ENCODE results near the gene S100PBP.

S100PBP gene

DNA sequence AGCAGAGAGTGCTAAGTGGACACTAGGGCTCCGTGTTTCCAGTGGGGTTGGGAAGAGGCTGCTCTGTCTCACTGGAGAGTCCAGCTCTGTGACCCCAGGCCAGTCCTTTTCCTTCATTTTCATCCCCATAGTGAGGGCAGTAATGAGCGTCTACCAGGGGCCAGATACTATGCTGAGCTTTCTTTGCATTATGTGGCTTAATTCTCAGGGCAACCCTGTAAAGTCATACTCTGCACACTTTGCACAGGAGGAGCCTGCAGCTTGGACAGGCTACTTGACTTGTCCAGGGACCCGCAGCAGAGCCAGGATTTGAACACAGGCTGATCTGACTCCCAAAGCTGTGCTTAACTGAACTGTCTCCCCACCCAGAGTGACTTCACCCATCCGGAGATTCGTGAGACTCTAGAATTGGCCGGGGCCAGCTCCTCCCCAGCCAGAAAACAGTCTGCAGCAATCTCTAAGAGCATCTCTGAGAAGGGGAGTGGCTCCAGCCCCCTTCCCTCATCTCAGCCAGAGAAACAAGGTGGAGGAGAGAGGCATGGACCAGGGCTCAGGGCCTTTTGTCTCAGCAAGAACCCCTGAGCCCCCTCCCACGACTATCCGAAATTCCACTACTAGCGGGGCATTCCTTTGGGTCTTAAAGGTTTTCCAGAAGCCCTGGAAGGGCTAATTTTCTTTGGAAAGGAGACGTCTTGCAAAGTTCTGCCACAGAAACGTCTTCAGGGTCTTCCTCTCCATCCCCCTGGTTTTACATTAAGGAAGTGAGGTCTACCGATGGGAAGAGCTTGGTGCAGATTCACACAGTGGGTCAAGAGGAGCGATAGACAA, 54.1 kb downstream of the S100PBP start:
- DNase-seq = no peak

DNA sequence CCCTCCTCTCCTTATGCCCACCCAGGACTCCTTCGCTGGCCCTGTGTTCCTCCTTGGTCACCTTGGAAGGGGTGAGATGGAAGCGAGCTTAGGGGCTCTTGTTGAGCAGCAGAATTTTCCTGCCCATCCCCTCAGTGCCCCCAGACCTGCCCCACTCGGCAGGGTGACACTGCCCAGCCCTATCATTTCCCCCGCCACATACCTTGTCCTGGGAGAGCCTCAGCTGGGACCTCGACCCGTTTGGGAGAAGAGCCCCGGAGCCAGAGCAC, 54.7 kb downstream of the S100PBP start:
- no peak for DNase-seq

DNA sequence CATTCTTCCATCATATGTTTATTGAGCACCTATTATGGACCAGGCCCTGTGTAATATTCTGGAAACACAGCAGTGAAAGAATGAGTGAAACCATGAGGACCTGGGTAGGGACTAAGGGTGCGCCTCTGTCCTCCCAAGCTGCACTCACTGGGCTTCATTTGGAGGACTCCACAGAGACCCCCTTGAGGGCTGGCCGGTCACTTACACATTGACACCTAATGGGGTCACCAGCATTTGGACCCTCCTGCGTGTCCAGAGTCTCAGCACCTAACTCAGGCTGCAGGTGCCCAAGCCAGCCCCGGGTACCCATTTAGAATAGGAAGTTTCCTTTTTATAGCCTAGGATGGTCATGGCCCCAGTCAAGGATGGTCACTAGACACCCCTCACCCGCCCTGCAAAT, 56.0 kb downstream of the S100PBP start:
- DNase-seq = no peak

DNA sequence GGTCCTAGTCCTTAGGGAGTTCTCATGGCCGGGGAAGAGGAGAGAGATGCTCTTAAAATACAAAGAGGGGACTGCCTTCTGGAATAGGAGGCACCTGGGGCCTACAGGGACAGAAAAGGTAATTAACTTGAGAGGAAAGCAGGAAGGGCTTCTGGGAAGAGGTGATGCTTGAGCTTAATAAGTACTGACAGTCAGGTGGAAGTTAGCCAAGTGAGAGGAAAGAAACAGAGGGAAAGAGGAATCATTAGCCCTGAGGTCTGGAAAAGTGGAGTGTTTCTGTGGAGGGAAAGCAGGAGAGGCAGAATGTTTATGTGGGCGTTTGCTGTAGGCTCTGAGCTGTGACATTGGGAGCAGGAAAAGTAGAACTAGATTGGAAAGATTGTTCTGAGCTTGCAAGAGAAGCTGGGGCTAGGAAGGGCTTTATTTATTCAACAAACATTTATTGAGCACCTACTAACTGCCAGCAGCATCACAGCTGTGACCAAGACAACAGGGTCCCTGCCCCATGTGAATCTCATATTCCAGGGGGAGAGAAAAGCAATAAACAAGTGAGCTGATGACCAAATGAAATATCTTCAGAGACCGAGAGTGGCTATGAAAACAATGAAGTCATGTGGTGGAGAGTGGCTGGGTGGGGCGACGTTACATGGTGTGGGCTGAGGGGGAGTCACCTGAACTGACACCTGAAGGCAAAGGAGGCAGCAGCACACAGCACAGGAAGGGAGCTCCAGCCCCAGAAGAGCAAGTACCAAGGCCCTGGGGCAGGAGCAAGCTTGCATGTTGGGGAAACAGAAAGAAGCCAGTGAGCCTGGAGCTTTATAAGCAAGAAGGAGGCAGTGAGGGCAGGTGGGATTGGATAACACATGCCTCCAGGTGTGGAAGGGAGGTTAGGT, 57.7 kb downstream of the S100PBP start:
- no peak for DNase-seq

DNA sequence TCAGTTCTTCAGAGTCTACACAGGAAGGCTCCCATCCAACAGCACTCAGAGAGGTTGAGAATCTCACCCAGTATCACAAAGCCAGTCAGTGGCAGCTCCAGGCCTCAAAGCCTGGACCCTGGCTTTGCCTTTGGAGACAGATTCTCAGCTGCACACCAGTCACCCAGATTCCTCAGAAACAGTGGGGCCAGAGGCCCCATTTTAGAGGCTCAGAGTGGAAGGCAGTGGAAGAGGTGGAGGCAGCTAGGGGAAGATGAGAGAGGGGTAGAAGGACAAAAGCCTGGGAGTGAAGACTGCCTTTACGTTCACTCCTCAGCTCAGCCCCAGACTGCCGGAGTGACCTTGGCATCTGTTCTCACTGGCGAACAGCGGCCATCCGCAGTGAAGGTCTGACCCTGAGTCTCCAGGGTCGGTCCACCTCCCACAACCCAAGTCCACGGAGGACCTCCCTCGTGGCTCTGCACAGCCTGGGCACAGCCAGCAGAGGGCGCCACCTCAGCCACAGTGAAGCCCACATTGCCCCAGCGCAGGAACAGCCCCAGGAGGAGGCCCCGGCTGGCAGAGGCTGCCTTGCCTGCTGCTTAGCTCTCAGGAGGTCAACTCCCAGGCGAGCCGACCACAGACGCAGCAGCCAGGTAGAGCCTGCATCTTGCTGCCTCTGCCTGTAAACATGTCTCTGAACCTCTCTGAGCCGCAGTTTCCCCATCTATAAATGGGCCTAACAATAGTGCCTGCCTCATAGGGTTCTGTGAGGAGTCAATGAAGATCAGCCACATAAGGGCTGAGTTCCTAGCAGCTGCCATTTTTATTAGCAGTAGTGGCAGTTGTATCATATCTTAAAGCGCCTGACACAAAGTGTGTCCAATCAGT, 59.1 kb downstream of the S100PBP start:
- no peak for DNase-seq

DNA sequence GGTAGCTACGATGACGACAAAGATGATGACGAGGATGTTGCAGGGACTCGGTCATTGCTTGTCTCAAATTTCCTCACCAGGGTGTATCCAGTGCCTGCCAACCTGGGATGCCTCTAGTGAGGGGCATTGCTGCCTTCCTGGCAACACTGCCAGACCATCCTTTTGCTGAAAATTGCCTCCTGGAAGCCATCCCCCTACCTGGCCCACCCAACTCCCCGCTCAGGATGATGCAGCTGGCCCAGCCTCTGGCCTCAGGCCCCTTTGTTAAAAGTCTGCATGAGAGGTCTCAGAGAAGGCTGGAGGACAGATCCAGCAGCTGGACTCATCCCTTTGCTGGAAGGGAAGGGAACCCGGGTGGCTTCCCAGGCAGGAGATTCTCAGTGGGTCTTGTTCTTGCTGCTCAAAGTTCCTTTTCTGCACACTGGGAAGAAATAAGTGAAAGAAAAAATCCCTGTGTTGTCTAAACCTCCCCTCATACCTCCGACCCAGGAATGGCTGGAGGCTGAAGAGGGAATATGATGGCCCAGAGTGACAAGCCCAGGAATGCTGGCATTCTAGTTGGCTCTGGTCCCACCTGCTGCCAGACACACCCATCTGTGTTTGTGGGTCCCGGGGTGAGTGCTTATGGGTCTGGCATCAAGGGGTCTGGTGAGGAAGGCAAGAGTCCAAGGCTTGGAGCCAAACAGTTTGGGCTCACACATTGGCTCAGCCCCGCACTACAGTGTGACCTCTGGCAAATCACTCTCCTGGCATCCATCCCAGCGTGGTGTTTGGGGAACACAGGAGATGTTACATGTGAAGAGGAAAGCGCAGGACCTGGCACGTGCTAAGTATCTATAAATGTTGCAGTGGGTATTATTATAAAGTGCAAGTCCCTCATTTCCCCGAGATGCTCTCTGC, 60.0 kb downstream of the S100PBP start:
- peak in 1 of 2 experiments; percentile 66 for DNase-seq

DNA sequence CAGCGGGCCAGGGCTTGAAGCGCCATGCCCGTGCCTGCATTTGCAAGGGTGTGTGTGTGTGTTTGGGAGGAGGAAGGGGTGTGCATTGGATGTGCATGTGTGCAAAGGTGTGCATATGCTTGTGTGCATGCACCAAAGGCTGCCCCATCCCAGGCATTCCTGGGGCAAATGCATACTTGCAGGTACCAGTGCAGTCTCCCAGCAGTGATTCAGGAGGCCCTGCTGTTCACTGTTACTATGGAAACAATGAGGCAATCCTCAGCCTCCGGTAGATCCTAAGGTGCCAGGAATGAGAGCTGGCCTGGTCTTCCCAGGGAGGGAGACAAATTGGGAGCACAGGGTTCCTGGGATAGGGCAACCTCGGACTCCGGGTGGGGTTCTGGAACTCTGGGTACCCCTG, 60.7 kb downstream of the S100PBP start:
- peak; percentile 68 to 78 for DNase-seq

DNA sequence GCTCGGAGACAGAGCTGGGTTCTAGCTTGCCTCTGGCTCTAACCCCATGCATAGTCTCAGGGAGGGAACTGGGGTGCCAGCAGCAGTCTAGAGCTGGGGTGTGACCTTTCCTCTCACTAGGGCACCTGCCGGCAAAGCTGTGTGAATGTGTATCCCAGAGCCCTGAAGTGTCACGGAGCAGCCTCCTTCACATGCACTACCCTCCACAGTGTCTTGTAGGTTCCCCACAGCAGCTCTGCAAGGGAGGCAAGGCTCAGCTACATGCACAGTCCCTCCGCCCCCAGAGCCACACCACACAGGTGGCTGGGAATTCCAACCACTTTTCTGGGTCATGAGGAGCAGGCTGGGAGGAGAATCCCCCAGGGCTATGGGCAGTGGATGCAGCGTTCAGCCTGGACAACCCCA, 61.2 kb downstream of the S100PBP start:
- no peak for DNase-seq

DNA sequence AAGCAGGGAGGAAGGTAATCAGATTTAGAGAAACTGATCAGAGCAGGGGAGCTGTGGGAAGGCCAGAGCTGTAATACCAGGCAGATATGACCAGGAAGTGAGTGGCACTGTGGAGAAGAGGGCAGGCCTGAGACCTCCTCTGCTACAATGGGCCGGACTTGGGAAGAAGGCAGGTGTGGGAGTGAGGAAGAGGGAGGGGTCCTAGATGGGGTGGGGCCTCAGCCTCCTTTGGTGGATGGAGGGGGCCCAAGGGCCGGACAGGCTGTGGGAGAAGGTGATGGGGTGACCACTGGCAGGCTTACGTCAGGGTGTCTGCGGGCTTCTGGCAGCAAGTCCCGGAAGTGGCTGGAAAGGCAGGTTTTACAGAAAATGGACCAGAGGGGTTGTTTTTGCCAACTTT, 63.8 kb downstream of the S100PBP start:
- DNase-seq = no peak

DNA sequence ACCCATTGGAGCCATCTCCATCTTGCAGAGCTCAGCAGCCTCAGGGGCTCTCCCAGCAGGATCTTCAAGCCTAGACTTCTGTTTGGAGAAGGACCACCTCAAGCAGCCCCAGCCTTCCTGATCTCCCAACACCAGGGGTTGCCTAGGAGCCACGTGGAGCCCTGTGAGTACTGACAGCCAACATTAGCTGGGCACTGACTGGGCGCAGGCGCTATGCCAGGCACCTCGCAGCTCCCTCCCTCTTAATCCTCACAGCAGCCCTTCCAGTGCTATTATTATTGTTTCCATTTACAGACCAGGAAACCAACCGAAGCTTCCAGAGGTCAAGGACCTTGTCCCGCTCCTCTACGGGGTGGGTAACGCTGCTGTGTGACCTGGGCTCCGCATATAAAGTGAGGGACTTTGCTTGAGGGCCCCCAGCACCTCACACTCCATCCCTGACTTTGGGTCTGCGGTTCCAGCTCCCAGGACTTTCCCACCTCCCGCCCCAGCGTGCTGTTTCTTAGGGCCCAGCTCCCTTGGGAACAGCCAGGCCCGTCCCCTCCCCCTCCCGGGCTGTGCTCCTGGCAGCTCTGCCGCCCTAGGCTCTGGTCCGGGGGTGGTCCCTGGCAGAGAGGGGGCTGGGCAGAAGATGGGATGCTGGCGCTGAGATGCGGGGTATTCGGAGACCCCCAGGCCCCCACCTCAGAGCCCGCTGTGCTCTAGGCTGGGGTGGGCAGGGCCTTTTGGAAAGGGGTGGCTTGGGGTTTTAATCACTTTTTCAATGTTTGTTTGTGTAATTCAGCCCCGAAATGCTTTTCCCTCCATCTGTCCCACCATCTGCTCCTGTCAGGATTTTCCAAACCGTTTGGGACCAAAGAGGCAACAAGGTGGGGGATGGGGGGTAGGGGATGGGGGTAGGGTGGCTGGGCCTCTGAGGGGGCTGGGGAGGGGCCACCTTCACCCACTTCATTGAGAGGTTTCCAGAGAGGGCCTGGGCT, 64.7 kb downstream of the S100PBP start:
- DNase-seq = peak in 1 of 2 experiments; percentile 80

DNA sequence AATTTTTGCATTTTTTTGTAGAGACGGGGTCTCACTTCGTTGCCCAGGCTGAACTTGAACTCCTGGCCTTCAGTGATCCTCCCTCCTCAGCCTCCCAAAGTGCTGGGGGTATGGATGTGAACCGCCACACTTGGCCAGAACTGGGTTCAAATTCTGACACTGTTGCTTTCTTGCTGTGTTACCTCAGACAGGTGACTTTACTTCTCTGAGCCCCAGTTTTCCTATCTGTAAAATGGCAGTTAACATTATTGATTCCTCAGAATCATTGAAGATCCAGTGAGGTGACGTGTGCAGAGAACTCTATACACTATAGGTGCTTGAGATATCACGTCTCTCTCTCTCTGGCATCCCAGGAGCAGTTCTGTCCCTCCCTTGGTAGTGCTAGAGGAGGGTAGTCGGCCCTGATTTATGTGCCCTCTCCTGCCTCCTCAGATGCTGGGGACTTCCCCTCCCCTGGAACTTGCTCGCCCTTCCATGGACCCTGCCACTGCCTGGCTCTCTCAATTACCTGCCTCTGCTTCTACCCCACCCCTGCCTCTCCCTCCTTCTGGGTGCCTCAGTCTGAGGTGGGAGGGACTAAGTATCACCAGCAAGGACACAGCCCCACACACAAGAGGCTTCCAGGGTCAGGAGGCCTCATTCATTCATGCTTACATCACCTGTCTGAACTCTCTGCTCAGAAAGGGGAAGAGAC, 66.0 kb downstream of the S100PBP start:
- no peak for DNase-seq

DNA sequence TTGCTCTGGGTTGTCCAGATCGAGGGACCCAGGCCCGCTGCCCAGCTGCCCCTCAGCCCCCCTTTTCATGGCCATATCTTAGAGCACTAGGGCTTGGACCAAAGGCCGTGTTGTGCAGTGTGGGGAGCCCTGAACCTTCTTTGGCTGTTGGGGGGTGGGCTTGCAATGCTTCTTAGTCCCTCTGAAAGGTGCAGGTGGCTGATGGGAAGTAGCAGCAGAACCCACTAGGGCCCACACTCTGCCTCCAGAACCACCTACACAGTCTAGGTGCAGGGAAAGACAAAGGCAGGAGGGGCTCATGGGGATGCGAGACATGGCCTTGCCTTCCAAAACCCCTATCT, 66.5 kb downstream of the S100PBP start:
- no peak for DNase-seq

DNA sequence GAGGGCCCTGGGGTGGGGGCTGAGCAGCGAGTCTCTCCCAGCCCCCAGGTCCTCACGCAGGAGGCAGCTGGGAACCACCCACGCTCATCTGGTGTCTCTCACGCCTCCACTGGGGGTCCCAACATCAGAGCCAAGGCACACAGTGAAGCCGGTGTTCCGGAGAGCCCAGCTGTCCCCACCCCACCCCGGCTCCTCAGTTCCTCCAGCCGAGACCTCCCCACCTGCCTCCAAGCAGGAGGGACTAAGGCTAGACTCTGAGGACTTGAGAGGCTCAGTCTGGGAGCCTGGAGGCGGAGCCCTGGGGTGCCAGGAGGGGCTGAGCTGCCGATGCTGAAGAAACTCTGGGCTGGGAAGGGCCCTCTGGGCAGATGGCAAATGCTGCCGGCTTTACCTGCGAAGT, 67.3 kb downstream of the S100PBP start:
- no peak for DNase-seq

DNA sequence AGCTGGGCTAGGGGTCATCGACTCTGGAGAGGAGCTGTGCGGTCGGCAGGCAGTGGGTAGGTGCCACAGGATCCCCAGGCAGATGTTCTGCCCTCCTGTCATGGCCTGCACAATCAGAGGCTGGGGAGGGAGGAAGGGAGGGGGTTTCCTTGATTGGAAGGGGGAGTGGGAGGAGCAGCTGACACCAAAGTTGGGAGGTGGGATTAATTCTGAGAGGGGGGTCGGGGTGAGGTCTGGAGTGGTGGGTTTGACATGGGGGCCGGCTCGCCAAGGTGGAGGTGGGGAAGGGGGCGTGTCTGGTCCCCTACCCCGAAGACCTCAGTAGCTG, 68.2 kb downstream of the S100PBP start:
- no peak for DNase-seq

DNA sequence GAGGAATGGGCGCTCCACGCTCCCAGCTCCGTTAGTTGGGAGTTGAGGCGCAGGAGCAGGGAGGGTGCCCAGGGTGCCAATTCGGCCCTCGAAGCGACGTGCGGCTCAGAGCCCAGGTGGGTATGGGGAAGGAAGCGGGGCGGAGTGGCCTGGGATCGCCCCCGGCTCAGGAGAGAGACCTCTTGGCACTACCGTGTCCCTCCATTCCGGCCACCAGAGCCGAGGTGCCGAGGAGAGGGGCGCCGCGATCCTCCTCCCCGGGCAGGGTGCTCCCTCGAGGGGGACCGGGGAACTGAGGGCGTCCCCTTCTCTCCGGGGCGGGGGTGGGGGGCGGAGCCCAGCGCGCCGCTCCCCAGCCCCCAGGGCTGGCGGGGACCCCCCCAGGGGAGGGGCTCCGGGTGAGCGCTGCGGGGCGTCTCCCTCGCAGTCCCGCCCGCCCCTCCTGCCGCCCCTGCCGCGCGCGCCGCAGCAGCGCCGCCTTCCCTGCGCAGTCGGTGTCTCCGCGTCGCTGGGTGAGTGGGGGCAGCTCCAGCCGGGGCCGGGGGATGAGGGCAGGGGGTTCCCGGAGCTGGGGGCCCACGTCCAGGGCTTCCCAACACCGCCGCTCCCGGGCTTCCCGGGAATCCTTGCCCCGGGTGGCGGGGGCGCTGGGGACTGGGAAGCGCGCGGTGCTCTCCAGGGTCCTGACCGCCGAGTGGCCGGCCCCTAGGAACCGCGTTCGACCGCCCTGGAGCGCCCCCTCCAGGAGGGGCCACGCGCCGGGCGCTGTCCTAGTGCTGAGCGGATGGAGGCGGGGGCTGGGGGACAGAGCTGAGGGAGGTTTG, 68.8 kb downstream of the S100PBP start, which contains the start of gene HPCA:
TSS of gene HPCA (plus strand) at position 488 of the 824 bp plus-strand sequence. CDS start 2,408 bp downstream, outside the sequence.
- no peak for DNase-seq

DNA sequence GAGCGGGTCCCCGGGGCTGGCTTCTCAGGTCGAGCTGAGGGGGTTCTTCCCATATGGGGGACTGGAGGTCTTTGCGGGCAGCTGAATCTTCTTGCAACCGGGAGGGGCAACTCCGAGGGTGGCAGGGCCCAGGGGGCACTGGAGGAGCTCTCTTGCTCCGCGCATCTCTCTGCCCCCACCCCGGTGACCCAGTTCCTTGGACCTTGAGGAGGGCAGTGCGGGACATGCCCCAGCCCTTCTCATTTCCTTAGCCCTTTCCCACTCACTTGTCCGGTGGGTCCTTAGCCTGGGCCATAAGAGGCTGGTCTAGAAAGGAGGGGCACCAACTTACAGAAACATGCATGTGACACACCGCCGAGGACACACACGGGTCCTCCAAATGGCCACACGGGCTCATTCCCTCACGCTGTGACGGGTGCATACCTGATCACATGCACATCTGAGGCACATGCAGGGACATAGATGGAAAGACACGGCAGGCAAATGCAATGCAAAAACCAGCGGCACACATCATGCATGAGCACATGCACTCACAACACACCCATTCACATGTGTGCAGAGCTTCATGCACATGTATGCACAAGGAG, 69.5 kb downstream of the S100PBP start:
- no peak for DNase-seq

DNA sequence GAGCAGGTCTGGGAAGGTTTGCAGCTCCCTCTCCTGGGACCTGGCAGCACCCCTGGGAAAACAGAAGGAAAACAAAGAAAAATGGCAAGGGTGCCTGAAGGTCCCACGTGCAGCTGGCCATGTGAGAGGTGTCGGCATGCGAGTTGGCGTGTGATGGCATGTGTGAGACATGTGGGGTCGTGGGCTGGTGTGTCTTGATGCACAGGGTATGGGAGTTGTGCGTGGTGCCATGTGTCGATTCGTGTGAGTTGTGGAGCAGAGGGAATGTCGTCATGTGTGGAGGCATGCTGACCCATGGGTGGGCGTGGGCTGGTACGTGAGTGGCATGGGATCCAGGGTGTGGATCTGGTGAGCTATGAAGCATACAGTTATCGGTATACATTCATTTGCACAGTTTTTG, 70.2 kb downstream of the S100PBP start:
- no peak for DNase-seq

DNA sequence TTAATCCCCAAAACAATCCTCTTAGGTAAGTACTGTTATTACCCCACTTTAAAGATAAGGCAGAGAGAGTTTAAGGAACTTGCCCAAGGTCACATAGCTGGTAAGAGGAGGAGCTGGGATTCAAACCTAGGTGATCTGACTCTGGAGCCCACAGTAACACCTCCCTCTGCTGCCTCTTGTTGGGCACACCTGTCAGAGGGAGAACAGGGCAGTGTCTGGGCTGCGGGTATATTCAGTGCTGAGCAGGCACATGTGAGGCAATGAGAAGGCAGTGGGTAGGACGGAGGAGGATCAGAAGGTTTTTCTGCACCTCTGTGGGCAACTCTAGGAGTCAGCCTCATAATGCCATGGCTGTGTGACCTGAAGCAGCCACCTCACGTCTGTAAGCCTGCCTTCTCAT, 70.7 kb downstream of the S100PBP start:
- no peak for DNase-seq
